Measurements from ENCODE around the gene FAN1. TPM values are rescaled to one million over a fixed set of nuclear protein-coding genes. Genes with fewer than 3 reads are reported as not detected.

Gene FAN1
- polyA plus RNA-seq, 1 of the 3 experiments (the other 2 are of a cell fraction), result 5.7 TPM

GRCh38 chr15:30979457-30979856 is 75.7 kb downstream of the FAN1 start:
- no peak for TF ChIP-seq TAF1 (IDR thresholded peaks at IDR 0.05; ENCODE audit: borderline replicate concordance, low read depth, low read length)
- TF ChIP-seq POLR2AphosphoS5 (IDR thresholded peaks at IDR 0.05; ENCODE audit: low read depth, low read length), result no peak
- TF ChIP-seq FOXM1 (IDR thresholded peaks at IDR 0.05; ENCODE audit: low read depth), result no peak
- no peak for TF ChIP-seq MEF2A (IDR thresholded peaks at IDR 0.05; ENCODE audit: borderline replicate concordance, low read depth)
- TF ChIP-seq USF1 (IDR thresholded peaks at IDR 0.05; ENCODE audit: borderline replicate concordance, low read depth), result no peak
- no peak for TF ChIP-seq RCOR1 (IDR thresholded peaks at IDR 0.05; ENCODE audit: low read length)
- TF ChIP-seq FOXJ3 (CRISPR knock-in tag; IDR thresholded peaks at IDR 0.05), result no peak
- TF ChIP-seq SIN3A (IDR thresholded peaks at IDR 0.05; ENCODE audit: borderline replicate concordance, low read depth, low read length), result no peak
- TF ChIP-seq USF2 (IDR thresholded peaks at IDR 0.05; ENCODE audit: borderline replicate concordance, low read depth, low read length), result no peak
- TF ChIP-seq NRF1 (IDR thresholded peaks at IDR 0.05; ENCODE audit: low read depth, low read length), result no peak
- TF ChIP-seq JUND (IDR thresholded peaks at IDR 0.05), result no peak
- TF ChIP-seq CHD2 (IDR thresholded peaks at IDR 0.05; ENCODE audit: low read length, partially characterized antibody), result no peak
- H3K9me3 ChIP-seq, result no peaks in the 10 kb centered on the region
- CTCF ChIA-PET, result interaction anchor here (2.4 kb wide), 1 partner anchor 150 kb away, joined by 12 read pairs; no protein-coding TSS in a partner anchor
- peaks cover 74% of the 10 kb centered on the region for H3K79me2 ChIP-seq (ENCODE audit: insufficient read depth)
- no peaks in the 10 kb centered on the region for H3F3A ChIP-seq (replicated peaks; ENCODE audit: insufficient read depth)
- no peak overlapping the region for H3K4me2 ChIP-seq
- 95% methylated on average over 5 of the region's 5 CpGs for WGBS (ENCODE audit: low lambda C conversion rate)
- H3K9ac ChIP-seq, result no peak overlapping the region
- H3K4me3 ChIP-seq (ENCODE audit: low read depth in 2 of 2, low read length in 1 of 2), result no peak overlapping the region
- peaks cover 12% of the 10 kb centered on the region; the same call in 1 of the 2 replicates for H4K20me1 ChIP-seq (ENCODE audit: insufficient read depth)
- no peaks in the 10 kb centered on the region for H3K27me3 ChIP-seq (ENCODE audit: insufficient read depth)
- H3K4me1 ChIP-seq (ENCODE audit: control insufficient read depth in 1 of 2, insufficient read depth in 2 of 2, low read depth in 1 of 2, low read length in 1 of 2), result peaks cover 0 to 5% of the 10 kb centered on the region in 2 experiments; a peak in 2 of 4 replicates
- H2AFZ ChIP-seq (ENCODE audit: low read depth), result no peak overlapping the region
- H3K27ac ChIP-seq (ENCODE audit: low read depth in 2 of 2, low read length in 1 of 2), result no peak overlapping the region
- POLR2A ChIA-PET, result no interaction called here
- H3K36me3 ChIP-seq (replicated peaks in 1 of 2; ENCODE audit: control insufficient read depth in 1 of 2, insufficient read depth in 2 of 2, low read length in 1 of 2), result peaks cover 28 to 35% of the 10 kb centered on the region in 2 experiments
- H3K9me2 ChIP-seq, result no peaks in the 10 kb centered on the region
- DNase-seq, result no peak

GRCh38 chr15:30984118-30984517 is 80.4 kb downstream of the FAN1 start:
- Histone ChIP-seq H3K9me3 (no peaks in the 10 kb centered on the region), H3K4me2 (peak overlapping the region; percentile 57), H3K9ac (no peak overlapping the region), H3K9me2 (no peaks in the 10 kb centered on the region), H4K20me1 (ENCODE audit: insufficient read depth) (peaks cover 17% of the 10 kb centered on the region; the same call in 1 of the 2 replicates), H2AFZ (ENCODE audit: low read depth) (no peak overlapping the region), H3K4me3 (ENCODE audit: low read depth in 2 of 2, low read length in 1 of 2) (no peak overlapping the region), H3K79me2 (ENCODE audit: insufficient read depth) (peaks cover 75% of the 10 kb centered on the region), H3K27ac (ENCODE audit: low read depth in 2 of 2, low read length in 1 of 2) (peak overlapping the region in 1 of 2 experiments; percentile 46; a peak in 2 of 4 replicates), H3F3A (replicated peaks; ENCODE audit: insufficient read depth) (peaks cover 4% of the 10 kb centered on the region), H3K4me1 (ENCODE audit: control insufficient read depth in 1 of 2, insufficient read depth in 2 of 2, low read depth in 1 of 2, low read length in 1 of 2) (peaks cover 6 to 18% of the 10 kb centered on the region in 2 experiments), H3K36me3 (replicated peaks in 1 of 2; ENCODE audit: control insufficient read depth in 1 of 2, insufficient read depth in 2 of 2, low read length in 1 of 2) (peaks cover 17 to 30% of the 10 kb centered on the region in 2 experiments), H3K27me3 (ENCODE audit: insufficient read depth) (no peaks in the 10 kb centered on the region)
- ChIA-PET CTCF (interaction anchor here (0.6 to 3.7 kb wide), 3 partner anchors 15 to 145 kb away, joined by 3 to 29 read pairs (median 3); no protein-coding TSS in a partner anchor), POLR2A (no interaction called here)
- TF ChIP-seq REST (IDR thresholded peaks at IDR 0.05; ENCODE audit: low read depth, low read length) (peak; percentile 86), CHD2 (IDR thresholded peaks at IDR 0.05; ENCODE audit: low read length, partially characterized antibody) (no peak), SMC3 (IDR thresholded peaks at IDR 0.05; ENCODE audit: low read depth, low read length) (no peak), GABPA (IDR thresholded peaks at IDR 0.05; ENCODE audit: low read depth) (no peak), EP300 (IDR thresholded peaks at IDR 0.05; ENCODE audit: borderline replicate concordance in 1 of 2, low read depth in 1 of 2, low read length in 1 of 2) (no peak)
- DNase-seq, result no peak
- WGBS (ENCODE audit: low lambda C conversion rate), result 89% methylated on average over 3 of the region's 3 CpGs
